ENCODE results near the gene MPHOSPH8.

Gene MPHOSPH8

GRCh38 chr13:19657872-19658591 is 24.6 kb downstream of the MPHOSPH8 start:
- TF ChIP-seq CTCF (conservative IDR thresholded peaks at IDR 0.05) (no peak), ZFX (IDR thresholded peaks at IDR 0.05) (no peak)
- H3K27ac ChIP-seq, result no peak overlapping the region

- no peak overlapping the region for H3K27ac ChIP-seq
- TF ChIP-seq ZFX (IDR thresholded peaks at IDR 0.05), result no peak
- TF ChIP-seq CTCF (conservative IDR thresholded peaks at IDR 0.05), result no peak
These were observed 25.4 kb downstream of the MPHOSPH8 start for GRCh38 chr13:19658831-19659230.

GRCh38 chr13:19661126-19661525 is 27.7 kb downstream of the MPHOSPH8 start:
- H3K27ac ChIP-seq, result no peak overlapping the region
- no peak for TF ChIP-seq ZFX (IDR thresholded peaks at IDR 0.05)
- no peak for TF ChIP-seq CTCF (conservative IDR thresholded peaks at IDR 0.05)

- no peak overlapping the region for H3K27ac ChIP-seq
- no peak for TF ChIP-seq CTCF (conservative IDR thresholded peaks at IDR 0.05)
- no peak for TF ChIP-seq ZFX (IDR thresholded peaks at IDR 0.05)
These were observed 28.1 kb downstream of the MPHOSPH8 start for GRCh38 chr13:19661561-19661960.

GRCh38 chr13:19663416-19663979 is 30.0 kb downstream of the MPHOSPH8 start:
- no peak for TF ChIP-seq ZFX (IDR thresholded peaks at IDR 0.05)
- no peak for TF ChIP-seq CTCF (conservative IDR thresholded peaks at IDR 0.05)
- H3K27ac ChIP-seq, result no peak overlapping the region

- TF ChIP-seq ZFX (IDR thresholded peaks at IDR 0.05), result no peak
- no peak for TF ChIP-seq CTCF (conservative IDR thresholded peaks at IDR 0.05)
These were observed 31.2 kb downstream of the MPHOSPH8 start for GRCh38 chr13:19664481-19665230.

GRCh38 chr13:19665427-19665859 is 32.0 kb downstream of the MPHOSPH8 start:
- no peak overlapping the region for H3K27ac ChIP-seq
- TF ChIP-seq ZFX (IDR thresholded peaks at IDR 0.05), result no peak
- no peak for TF ChIP-seq CTCF (conservative IDR thresholded peaks at IDR 0.05)

More at GRCh38 chr13:19664481-19665230, 31.2 kb downstream of the MPHOSPH8 start:
- H3K27ac ChIP-seq, result no peak overlapping the region
